ENCODE measurements around the gene TARBP1.
"Not testable (repeated sequence)": the region's sequence is repeated elsewhere in the genome, so short reads cannot be mapped to it uniquely, and the experiment has no call there.

The TARBP1 gene

GRCh38 chr1:234512451-234512861, 33.5 kb upstream of the TARBP1 start:
- TF ChIP-seq, protein P1, sequence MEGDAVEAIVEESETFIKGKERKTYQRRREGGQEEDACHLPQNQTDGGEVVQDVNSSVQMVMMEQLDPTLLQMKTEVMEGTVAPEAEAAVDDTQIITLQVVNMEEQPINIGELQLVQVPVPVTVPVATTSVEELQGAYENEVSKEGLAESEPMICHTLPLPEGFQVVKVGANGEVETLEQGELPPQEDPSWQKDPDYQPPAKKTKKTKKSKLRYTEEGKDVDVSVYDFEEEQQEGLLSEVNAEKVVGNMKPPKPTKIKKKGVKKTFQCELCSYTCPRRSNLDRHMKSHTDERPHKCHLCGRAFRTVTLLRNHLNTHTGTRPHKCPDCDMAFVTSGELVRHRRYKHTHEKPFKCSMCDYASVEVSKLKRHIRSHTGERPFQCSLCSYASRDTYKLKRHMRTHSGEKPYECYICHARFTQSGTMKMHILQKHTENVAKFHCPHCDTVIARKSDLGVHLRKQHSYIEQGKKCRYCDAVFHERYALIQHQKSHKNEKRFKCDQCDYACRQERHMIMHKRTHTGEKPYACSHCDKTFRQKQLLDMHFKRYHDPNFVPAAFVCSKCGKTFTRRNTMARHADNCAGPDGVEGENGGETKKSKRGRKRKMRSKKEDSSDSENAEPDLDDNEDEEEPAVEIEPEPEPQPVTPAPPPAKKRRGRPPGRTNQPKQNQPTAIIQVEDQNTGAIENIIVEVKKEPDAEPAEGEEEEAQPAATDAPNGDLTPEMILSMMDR (conservative IDR thresholded peaks at IDR 0.05; ENCODE audit: low read depth, low read length): no peak
- no peak overlapping the region for H3K4me3 ChIP-seq (ENCODE audit: low read depth, low read length)
- DNase-seq (ENCODE audit: low read depth): no peak

- DNase-seq (ENCODE audit: low read depth): no peak
- TF ChIP-seq, protein P1 (conservative IDR thresholded peaks at IDR 0.05; ENCODE audit: low read depth, low read length): no peak
- H3K4me3 ChIP-seq (ENCODE audit: low read depth, low read length): no peak overlapping the region
Measured at GRCh38 chr1:234509457-234510328, 30.7 kb upstream of the TARBP1 start.

- no peak overlapping the region for H3K4me3 ChIP-seq (ENCODE audit: low read depth, low read length)
- no peak for DNase-seq (ENCODE audit: low read depth)
- TF ChIP-seq, protein P1 (conservative IDR thresholded peaks at IDR 0.05; ENCODE audit: low read depth, low read length): no peak
Measured at GRCh38 chr1:234507626-234508387, 28.8 kb upstream of the TARBP1 start.

- TF ChIP-seq, protein P1 (conservative IDR thresholded peaks at IDR 0.05; ENCODE audit: low read depth, low read length): no peak
- H3K4me3 ChIP-seq (ENCODE audit: low read depth, low read length): no peak overlapping the region
- DNase-seq (ENCODE audit: low read depth): no peak
Measured at GRCh38 chr1:234507089-234507488, 28.1 kb upstream of the TARBP1 start.

- DNase-seq (ENCODE audit: low read depth): peak; percentile 82
- TF ChIP-seq, protein P1 (conservative IDR thresholded peaks at IDR 0.05; ENCODE audit: low read depth, low read length): no peak
- no peak overlapping the region for H3K4me3 ChIP-seq (ENCODE audit: low read depth, low read length)
Measured at GRCh38 chr1:234505769-234506102, 26.8 kb upstream of the TARBP1 start.

- H3K4me3 ChIP-seq (ENCODE audit: low read depth, low read length): no peak overlapping the region
- DNase-seq (ENCODE audit: low read depth): no peak
- TF ChIP-seq, protein P1 (conservative IDR thresholded peaks at IDR 0.05; ENCODE audit: low read depth, low read length): no peak
Measured at GRCh38 chr1:234504969-234505768, 26.2 kb upstream of the TARBP1 start.

DNA sequence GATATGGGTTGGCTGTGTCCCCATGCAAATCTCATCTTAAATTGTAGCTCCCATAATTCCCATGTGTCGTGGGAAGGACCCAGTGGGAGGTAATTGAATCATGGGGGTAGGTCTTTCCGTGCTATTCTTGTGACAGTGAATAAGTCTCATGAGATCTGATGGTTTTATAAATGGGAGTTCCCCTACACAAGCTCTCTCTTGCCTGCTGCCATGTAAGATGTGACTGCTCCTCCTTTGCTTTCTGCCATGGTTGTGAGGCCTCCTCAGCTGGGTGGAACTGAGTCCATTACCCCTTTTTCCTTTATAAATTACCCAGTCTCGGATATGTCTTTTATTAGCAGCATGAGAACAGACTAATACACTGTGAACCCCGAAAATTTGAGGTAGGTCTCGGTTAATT, 25.3 kb upstream of the TARBP1 start:
- not testable (repeated sequence) for DNase-seq (ENCODE audit: low read depth); H3K4me3 ChIP-seq (ENCODE audit: low read depth, low read length)
